GM10266 (cell line): ENCODE results near the gene ETS1.

Experiments
- DNase-seq: peaks from one replicate; pipeline ENCODE4 v3.0.0; 2012; ENCODE audit errors: extremely low spot score
- CTCF ChIP-seq: IDR thresholded peaks from 2 replicates; pipeline ENCODE4 v1.5.1; 2012; ENCODE audit warnings: mild to moderate bottlenecking, low read depth; ENCODE audit not compliant: control insufficient read depth, insufficient read depth; ENCODE audit errors: missing control alignments

Gene ETS1

GRCh38 chr11:128593281-128593680 is 5.9 kb upstream of the ETS1 start:
- TF ChIP-seq CTCF: no peak
- no peak for DNase-seq

- no peak for TF ChIP-seq CTCF
- DNase-seq: no peak
These were observed 5.1 kb upstream of the ETS1 start for GRCh38 chr11:128592454-128592853.

GRCh38 chr11:128590587-128590986 is 3.2 kb upstream of the ETS1 start:
- no peak for DNase-seq

GRCh38 chr11:128589998-128590397 is 2.6 kb upstream of the ETS1 start:
- TF ChIP-seq CTCF: no peak
- DNase-seq: no peak

More at GRCh38 chr11:128590587-128590986, 3.2 kb upstream of the ETS1 start:
- TF ChIP-seq CTCF: no peak

- DNase-seq: no peak
- TF ChIP-seq CTCF: no peak
These were observed 735 bp upstream of the ETS1 start for GRCh38 chr11:128588093-128588492.

GRCh38 chr11:128586689-128587088 is 669 bp downstream of the ETS1 start:
- TF ChIP-seq CTCF: no peak
- no peak for DNase-seq

GRCh38 chr11:128585498-128586238 is 1.7 kb downstream of the ETS1 start:
- TF ChIP-seq CTCF: no peak
- no peak for DNase-seq
